Measurements from ENCODE around the gene PLAC9. TPM values are rescaled to one million over a fixed set of nuclear protein-coding genes. Genes with fewer than 3 reads are reported as not detected.

PLAC9 gene
- total and polyA plus RNA-seq, 2 experiments from 2014 or later: 11.4 to 83.3 TPM

GRCh38 chr10:80108576-80109239 is 23.8 kb upstream of the PLAC9 start:
- Histone ChIP-seq H3K9me2 (replicated peaks; ENCODE audit: insufficient read depth) (no peaks in the 10 kb centered on the region), H3K79me2 (no peaks in the 10 kb centered on the region), H3K36me3 (replicated peaks; ENCODE audit: insufficient read depth, low read depth) (no peaks in the 10 kb centered on the region), H4K20me1 (ENCODE audit: insufficient read depth, poor library complexity, severe bottlenecking) (no peaks in the 10 kb centered on the region), H3K4me3 (no peak overlapping the region), H3K4me2 (no peak overlapping the region), H3K27me3 (no peaks in the 10 kb centered on the region), H2AFZ (no peak overlapping the region), H3K27ac (no peak overlapping the region), H3K9me3 (ENCODE audit: low read depth) (no peaks in the 10 kb centered on the region), H3K4me1 (ENCODE audit: insufficient read depth) (peaks cover 12% of the 10 kb centered on the region)
- 88% methylated on average over 8 of the region's 8 CpGs for WGBS (ENCODE audit: low lambda C conversion rate, missing lambda C conversion rate)
- no peak for DNase-seq (ENCODE audit: low spot score)
- TF ChIP-seq EZH2 (IDR thresholded peaks at IDR 0.05; ENCODE audit: borderline replicate concordance): no peak
- TF ChIP-seq, protein P1, sequence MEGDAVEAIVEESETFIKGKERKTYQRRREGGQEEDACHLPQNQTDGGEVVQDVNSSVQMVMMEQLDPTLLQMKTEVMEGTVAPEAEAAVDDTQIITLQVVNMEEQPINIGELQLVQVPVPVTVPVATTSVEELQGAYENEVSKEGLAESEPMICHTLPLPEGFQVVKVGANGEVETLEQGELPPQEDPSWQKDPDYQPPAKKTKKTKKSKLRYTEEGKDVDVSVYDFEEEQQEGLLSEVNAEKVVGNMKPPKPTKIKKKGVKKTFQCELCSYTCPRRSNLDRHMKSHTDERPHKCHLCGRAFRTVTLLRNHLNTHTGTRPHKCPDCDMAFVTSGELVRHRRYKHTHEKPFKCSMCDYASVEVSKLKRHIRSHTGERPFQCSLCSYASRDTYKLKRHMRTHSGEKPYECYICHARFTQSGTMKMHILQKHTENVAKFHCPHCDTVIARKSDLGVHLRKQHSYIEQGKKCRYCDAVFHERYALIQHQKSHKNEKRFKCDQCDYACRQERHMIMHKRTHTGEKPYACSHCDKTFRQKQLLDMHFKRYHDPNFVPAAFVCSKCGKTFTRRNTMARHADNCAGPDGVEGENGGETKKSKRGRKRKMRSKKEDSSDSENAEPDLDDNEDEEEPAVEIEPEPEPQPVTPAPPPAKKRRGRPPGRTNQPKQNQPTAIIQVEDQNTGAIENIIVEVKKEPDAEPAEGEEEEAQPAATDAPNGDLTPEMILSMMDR (IDR thresholded peaks at IDR 0.05; ENCODE audit: poor library complexity): no peak
- no peak for TF ChIP-seq EZH2phosphoT487 (IDR thresholded peaks at IDR 0.05; ENCODE audit: low read depth, severe bottlenecking, unreplicated experiment)

DNA sequence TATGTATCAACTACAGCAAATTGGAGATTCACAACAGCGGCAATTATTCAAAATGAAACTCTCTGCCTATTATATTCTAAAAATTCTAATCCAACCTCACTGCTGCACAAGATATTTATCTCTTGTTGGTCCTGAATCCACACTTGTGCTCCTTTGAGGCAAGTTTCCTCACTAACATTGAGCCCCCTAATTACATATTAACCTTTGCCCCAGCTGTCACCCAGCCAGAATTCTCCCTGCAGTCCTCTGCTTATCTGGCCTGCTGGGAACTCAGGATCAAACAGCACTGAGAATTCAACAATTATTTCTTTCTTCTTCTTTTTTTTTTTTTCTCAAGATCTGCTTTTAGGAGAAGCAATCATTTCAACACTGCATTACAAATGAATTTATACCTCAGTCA is 21.5 kb upstream of the PLAC9 start:
- WGBS (ENCODE audit: low lambda C conversion rate, missing lambda C conversion rate): 90% methylated on average over 1 of the region's 1 CpG
- Histone ChIP-seq H3K27me3 (no peaks in the 10 kb centered on the region), H3K79me2 (no peaks in the 10 kb centered on the region), H3K4me2 (no peak overlapping the region), H3K9me3 (ENCODE audit: low read depth) (no peaks in the 10 kb centered on the region), H3K4me1 (ENCODE audit: insufficient read depth) (no peaks in the 10 kb centered on the region), H3K36me3 (replicated peaks; ENCODE audit: insufficient read depth, low read depth) (no peaks in the 10 kb centered on the region), H3K4me3 (no peak overlapping the region), H3K27ac (no peak overlapping the region), H3K9me2 (replicated peaks; ENCODE audit: insufficient read depth) (no peaks in the 10 kb centered on the region), H2AFZ (no peak overlapping the region), H4K20me1 (ENCODE audit: insufficient read depth, poor library complexity, severe bottlenecking) (no peaks in the 10 kb centered on the region)
- no peak for DNase-seq (ENCODE audit: low spot score)
- TF ChIP-seq EZH2phosphoT487 (IDR thresholded peaks at IDR 0.05; ENCODE audit: low read depth, severe bottlenecking, unreplicated experiment) (no peak), EZH2 (IDR thresholded peaks at IDR 0.05; ENCODE audit: borderline replicate concordance) (no peak)
- TF ChIP-seq, protein P1 (IDR thresholded peaks at IDR 0.05; ENCODE audit: poor library complexity): no peak

DNA sequence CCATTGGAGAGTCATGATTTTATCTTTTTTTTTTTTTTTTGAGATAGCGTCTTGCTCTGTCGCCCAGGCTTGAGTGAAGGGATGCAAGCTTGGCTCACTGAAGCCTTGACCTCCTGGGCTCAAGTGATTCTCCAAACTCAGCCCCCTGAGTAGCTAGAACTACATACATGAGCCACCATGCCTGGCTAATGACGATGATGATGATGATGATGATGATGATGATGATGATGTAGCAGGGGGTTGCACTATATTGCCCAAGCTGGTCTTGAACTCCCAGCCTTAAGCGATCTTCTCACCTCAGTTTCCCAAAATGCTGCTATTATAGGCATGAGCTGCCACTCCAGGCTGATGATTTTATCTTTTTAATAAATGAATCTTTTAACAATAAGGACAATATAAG is 13.9 kb upstream of the PLAC9 start:
- Histone ChIP-seq H3K9me3 (ENCODE audit: low read depth) (no peaks in the 10 kb centered on the region), H2AFZ (no peak overlapping the region), H3K4me2 (no peak overlapping the region), H3K27me3 (no peaks in the 10 kb centered on the region), H4K20me1 (ENCODE audit: insufficient read depth, poor library complexity, severe bottlenecking) (no peaks in the 10 kb centered on the region), H3K36me3 (replicated peaks; ENCODE audit: insufficient read depth, low read depth) (no peaks in the 10 kb centered on the region), H3K27ac (no peak overlapping the region), H3K4me3 (no peak overlapping the region), H3K4me1 (ENCODE audit: insufficient read depth) (no peaks in the 10 kb centered on the region), H3K9me2 (replicated peaks; ENCODE audit: insufficient read depth) (no peaks in the 10 kb centered on the region), H3K79me2 (no peaks in the 10 kb centered on the region)
- WGBS (ENCODE audit: low lambda C conversion rate, missing lambda C conversion rate): 89% methylated on average over 4 of the region's 4 CpGs
- no peak for DNase-seq (ENCODE audit: low spot score)
- TF ChIP-seq, protein P1 (IDR thresholded peaks at IDR 0.05; ENCODE audit: poor library complexity): no peak
- no peak for TF ChIP-seq EZH2phosphoT487 (IDR thresholded peaks at IDR 0.05; ENCODE audit: low read depth, severe bottlenecking, unreplicated experiment)
- no peak for TF ChIP-seq EZH2 (IDR thresholded peaks at IDR 0.05; ENCODE audit: borderline replicate concordance)

Data from hepatocyte (in vitro differentiated cells).